Loucy (cell line): ENCODE data around the gene C1orf53.

Experiments used
- EZH2phosphoT487 ChIP-seq: fragments of 200-600 bp; IDR thresholded peaks from 2 replicates; pipeline ENCODE4 v1.6.1; 2018; ENCODE audit warnings: antibody characterized with exemption, mild to moderate bottlenecking, moderate library complexity, borderline replicate concordance
- TF ChIP-seq, protein P1 (sequence below): fragments of 200-600 bp; sonication (generic); conservative IDR thresholded peaks from 2 replicates; pipeline ENCODE4 v1.5.1; 2014; ENCODE audit warnings: mild to moderate bottlenecking, antibody characterized with exemption, low read length

GRCh38 chr1:197912739-197913494, 10.5 kb downstream of the C1orf53 start:
- TF ChIP-seq, protein P1, sequence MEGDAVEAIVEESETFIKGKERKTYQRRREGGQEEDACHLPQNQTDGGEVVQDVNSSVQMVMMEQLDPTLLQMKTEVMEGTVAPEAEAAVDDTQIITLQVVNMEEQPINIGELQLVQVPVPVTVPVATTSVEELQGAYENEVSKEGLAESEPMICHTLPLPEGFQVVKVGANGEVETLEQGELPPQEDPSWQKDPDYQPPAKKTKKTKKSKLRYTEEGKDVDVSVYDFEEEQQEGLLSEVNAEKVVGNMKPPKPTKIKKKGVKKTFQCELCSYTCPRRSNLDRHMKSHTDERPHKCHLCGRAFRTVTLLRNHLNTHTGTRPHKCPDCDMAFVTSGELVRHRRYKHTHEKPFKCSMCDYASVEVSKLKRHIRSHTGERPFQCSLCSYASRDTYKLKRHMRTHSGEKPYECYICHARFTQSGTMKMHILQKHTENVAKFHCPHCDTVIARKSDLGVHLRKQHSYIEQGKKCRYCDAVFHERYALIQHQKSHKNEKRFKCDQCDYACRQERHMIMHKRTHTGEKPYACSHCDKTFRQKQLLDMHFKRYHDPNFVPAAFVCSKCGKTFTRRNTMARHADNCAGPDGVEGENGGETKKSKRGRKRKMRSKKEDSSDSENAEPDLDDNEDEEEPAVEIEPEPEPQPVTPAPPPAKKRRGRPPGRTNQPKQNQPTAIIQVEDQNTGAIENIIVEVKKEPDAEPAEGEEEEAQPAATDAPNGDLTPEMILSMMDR = no peak
- no peak for TF ChIP-seq EZH2phosphoT487
